HCT116 (cell line): ENCODE data around the gene PGAP3. TPM values are rescaled to one million over a fixed set of nuclear protein-coding genes. Genes with fewer than 3 reads are reported as not detected.

ENCODE experiments used
- ATAC-seq: fragments of 200-7000 bp; cut with Tn5 transposase; 2 replicates; pipeline ENCODE4 v1.9.1; 2020; ENCODE audit warnings: mild to moderate bottlenecking, moderate library complexity
- BruUV-seq: library from RNA; stranded (reverse); fragments of 400-500 nt; replicated peaks from 2 replicates; lab custom pipeline; 2021; lab: Mats Ljungman, UMichigan
- CTCF ChIA-PET: fragments of 300-600 bp; sonication (Branson Sonifier 250); formaldehyde crosslinking; loops from one replicate; lab custom pipeline; 2021; ENCODE audit warnings: antibody characterized with exemption; lab: Charles Lee
- POLR2A ChIA-PET: fragments of 300-600, 350-600 bp; sonication (Branson Sonifier 250); formaldehyde crosslinking; loops from one replicate; lab custom pipeline; 2021; ENCODE audit warnings: antibody characterized with exemption; lab: Charles Lee
- RAD21 ChIA-PET, 2 experiments: fragments of 300-600 bp; sonication (Branson Sonifier 250); formaldehyde crosslinking; loops; one replicate each; lab custom pipeline; 2023; ENCODE audit warnings: low total read pairs in 2 of 2; ENCODE audit not compliant: uncharacterized antibody in 2 of 2, unreplicated experiment in 2 of 2, low non-redundant PET in 1 of 2; lab: Charles Lee
- DNase-seq: peaks from one replicate; pipeline ENCODE4 v3.0.0-alpha.2; 2010; ENCODE audit warnings: low read depth, low spot score
- H2AFZ ChIP-seq: fragments of 200-600 bp; shearing (Covaris generic), sonication (generic); 2 replicates; pipeline ENCODE4 v1.6.1; 2017; ENCODE audit warnings: low read depth, mixed run types, mixed read lengths, antibody characterized with exemption, low read length; ENCODE audit not compliant: poor library complexity, severe bottlenecking
- H3K27ac ChIP-seq: 2 replicates; pipeline ENCODE4 v1.5.1; 2012; ENCODE audit warnings: low read depth, low read length
- H3K27me3 ChIP-seq: fragments of 200-600 bp; sonication (generic); 2 replicates; pipeline ENCODE4 v1.6.1; 2016; ENCODE audit warnings: mixed run types, low read length, mixed read lengths; ENCODE audit not compliant: insufficient read depth
- H3K36me3 ChIP-seq, 2 experiments: fragments of 200-500 bp in 1 of 2; fragments of 200-600 bp in 1 of 2; sonication (Bioruptor generic) in 1 of 2; sonication (generic) in 1 of 2; 2 replicates each; pipeline versions ENCODE4 v1.5.1 to v1.6.1; 2014 to 2016; ENCODE audit warnings: low read length in 2 of 2, inconsistent platforms in 1 of 2, mixed read lengths in 1 of 2, mixed run types in 1 of 2; ENCODE audit not compliant: insufficient read depth in 2 of 2, control insufficient read depth in 1 of 2
- H3K4me1 ChIP-seq, 2 experiments: fragments of 200-600 bp in 1 of 2; sonication (generic) in 1 of 2; 2 replicates each; pipeline versions ENCODE4 v1.5.1 to v1.6.1; 2012 to 2017; ENCODE audit warnings: low read length in 2 of 2, inconsistent platforms in 1 of 2, mild to moderate bottlenecking in 1 of 2, mixed read lengths in 1 of 2, mixed run types in 1 of 2, moderate library complexity in 1 of 2; ENCODE audit not compliant: insufficient read depth in 2 of 2, control insufficient read depth in 1 of 2
- H3K4me2 ChIP-seq: fragments of 200-600 bp; sonication (generic); 2 replicates; pipeline ENCODE4 v1.6.1; 2017; ENCODE audit warnings: mixed run types, low read length, mixed read lengths
- H3K4me3 ChIP-seq, 2 experiments: fragments of 200-600 bp in 1 of 2; sonication (generic) in 1 of 2; replicated peaks in 1 of 2; 2 replicates each; pipeline ENCODE4 v1.5.1; 2011 to 2016; ENCODE audit warnings: low read length in 2 of 2, control low read depth in 1 of 2, low read depth in 1 of 2, mild to moderate bottlenecking in 1 of 2, mixed read lengths in 1 of 2, mixed run types in 1 of 2
- H3K79me2 ChIP-seq: fragments of 200-600 bp; sonication (generic); 2 replicates; pipeline ENCODE4 v1.6.1; 2017; ENCODE audit warnings: mild to moderate bottlenecking, mixed run types, low read length, moderate library complexity, mixed read lengths; ENCODE audit not compliant: insufficient read depth
- H3K9ac ChIP-seq: fragments of 200-600 bp; sonication (generic); 2 replicates; pipeline ENCODE4 v1.6.1; 2016; ENCODE audit warnings: low read length, mixed read lengths
- H3K9me2 ChIP-seq: fragments of 200-600 bp; sonication (generic), shearing (Covaris generic); 2 replicates; pipeline ENCODE4 v1.6.1; 2017; ENCODE audit warnings: mixed run types, mild to moderate bottlenecking, moderate library complexity; ENCODE audit not compliant: insufficient read depth
- H3K9me3 ChIP-seq, 2 experiments: fragments of 200-500 bp in 1 of 2; fragments of 200-600 bp in 1 of 2; sonication (Bioruptor generic) in 1 of 2; sonication (generic) in 1 of 2; 2 replicates each; pipeline ENCODE4 v1.6.1; 2014 to 2017; ENCODE audit warnings: low read length in 2 of 2, mixed read lengths in 2 of 2, inconsistent platforms in 1 of 2, low read depth in 1 of 2, mild to moderate bottlenecking in 1 of 2, mixed run types in 1 of 2, moderate library complexity in 1 of 2; ENCODE audit not compliant: control insufficient read depth in 1 of 2, insufficient read depth in 1 of 2
- H4K20me1 ChIP-seq: fragments of 200-600 bp; sonication (generic), shearing (Covaris generic); 2 replicates; pipeline ENCODE4 v1.6.1; 2017; ENCODE audit warnings: mixed run types, mild to moderate bottlenecking, moderate library complexity; ENCODE audit not compliant: insufficient read depth
- CEBPB ChIP-seq: IDR thresholded peaks from 2 replicates; pipeline ENCODE4 v1.6.1; 2012; ENCODE audit warnings: low read depth
- CTCF ChIP-seq, 3 experiments: fragments of 200-600 bp in 1 of 3; sonication (generic) in 1 of 3; IDR thresholded peaks in 2 of 3; conservative IDR thresholded peaks in 1 of 3; 2 replicates each; pipeline ENCODE4 v1.5.1; 2012 to 2017; ENCODE audit warnings: low read depth in 2 of 3, low read length in 2 of 3, antibody characterized with exemption in 1 of 3, borderline replicate concordance in 1 of 3, control low read depth in 1 of 3, mild to moderate bottlenecking in 1 of 3, mixed read lengths in 1 of 3, mixed run types in 1 of 3, moderate library complexity in 1 of 3; ENCODE audit not compliant: insufficient read depth in 1 of 3
- EGR1 ChIP-seq: IDR thresholded peaks from 2 replicates; pipeline ENCODE4 v1.6.1; 2012; ENCODE audit warnings: low read depth
- ELF1 ChIP-seq: IDR thresholded peaks from 2 replicates; pipeline ENCODE4 v1.6.1; 2012; ENCODE audit warnings: low read depth, borderline replicate concordance
- EZH2 ChIP-seq: fragments of 200-600 bp; sonication (generic); IDR thresholded peaks from 2 replicates; pipeline ENCODE4 v1.6.1; 2017; ENCODE audit warnings: antibody characterized with exemption, mixed run types
- FOSL1 ChIP-seq: IDR thresholded peaks from 2 replicates; pipeline ENCODE4 v1.6.1; 2012; ENCODE audit warnings: low read depth
- JUND ChIP-seq: IDR thresholded peaks from 2 replicates; pipeline ENCODE4 v1.6.1; 2012
- POLR2A ChIP-seq: IDR thresholded peaks from 2 replicates; pipeline ENCODE4 v1.7.0; 2011; ENCODE audit warnings: borderline replicate concordance; ENCODE audit not compliant: insufficient read depth, insufficient read length; ENCODE audit errors: extremely low read depth
- POLR2AphosphoS5 ChIP-seq: IDR thresholded peaks from 2 replicates; pipeline ENCODE4 v1.6.1; 2011; ENCODE audit warnings: mild to moderate bottlenecking, low read depth, low read length, moderate library complexity
- RAD21 ChIP-seq: IDR thresholded peaks from 2 replicates; pipeline ENCODE4 v1.6.1; 2012; ENCODE audit warnings: low read depth, mild to moderate bottlenecking
- SIN3A ChIP-seq: IDR thresholded peaks from 2 replicates; pipeline ENCODE4 v1.6.1; 2012; ENCODE audit warnings: low read depth
- SP1 ChIP-seq: IDR thresholded peaks from 2 replicates; pipeline ENCODE4 v1.6.1; 2012; ENCODE audit warnings: low read depth
- YY1 ChIP-seq: IDR thresholded peaks from 2 replicates; pipeline ENCODE4 v1.6.1; 2011; ENCODE audit warnings: low read length, low read depth, moderate library complexity, mild to moderate bottlenecking; ENCODE audit not compliant: insufficient replicate concordance; ENCODE audit errors: extremely low read depth
- ZBTB33 ChIP-seq: IDR thresholded peaks from 2 replicates; pipeline ENCODE4 v1.6.1; 2011; ENCODE audit warnings: mild to moderate bottlenecking, low read length, moderate library complexity; ENCODE audit not compliant: insufficient replicate concordance; ENCODE audit errors: extremely low read depth
- ZFX ChIP-seq: fragments of 450-650 bp; IDR thresholded peaks from 2 replicates; pipeline ENCODE4 v1.6.1; 2017
- ZNF274 ChIP-seq: fragments of 200-500 bp; sonication (Bioruptor generic); IDR thresholded peaks from 2 replicates; pipeline ENCODE4 v1.6.1; 2014; ENCODE audit warnings: mild to moderate bottlenecking, low read depth, low read length, inconsistent platforms
- intact Hi-C: fragments of 100-400 bp; cut with micrococcal nuclease; formaldehyde crosslinking; loops from 2 replicates; pipeline ENCODE4 v1.10.0; 2022
- total RNA-seq: library from RNA; stranded (reverse); gene quantifications from one replicate; pipeline ENCODE4 v1.2.1, GENCODE V29; 2021; ENCODE audit not compliant: unreplicated experiment

The PGAP3 gene
- total RNA-seq, 1 experiment from 2014 or later: 15.2 TPM

GRCh38 chr17:39666231-39666600, 21.6 kb downstream of the PGAP3 start (continued):
- TF ChIP-seq ZNF274 (no peak), EGR1 (no peak), ELF1 (no peak), YY1 (no peak), POLR2A (no peak), POLR2AphosphoS5 (no peak)

- POLR2A ChIA-PET: no interaction called here
- Histone ChIP-seq H3K9me2 (no peaks in the 10 kb centered on the region), H3K27me3 (no peaks in the 10 kb centered on the region), H3K4me3 (no peak overlapping the region), H3K4me2 (no peak overlapping the region), H2AFZ (no peak overlapping the region), H3K9ac (no peak overlapping the region), H3K9me3 (no peaks in the 10 kb centered on the region), H3K27ac (no peak overlapping the region), H4K20me1 (no peaks in the 10 kb centered on the region), H3K36me3 (peaks cover 0 to 5% of the 10 kb centered on the region in 2 experiments; a peak in 1 of 4 replicates), H3K4me1 (peaks cover 26 to 37% of the 10 kb centered on the region in 2 experiments), H3K79me2 (no peaks in the 10 kb centered on the region)
- intact Hi-C loops: no loop called here
- BruUV-seq: no TSS peak
- ATAC-seq (no peak), DNase-seq (no peak)
- CTCF ChIA-PET: interaction anchor here (1.2 to 1.4 kb wide), 4 partner anchors 10 to 44 kb away, joined by 4 to 7 read pairs (median 5); no protein-coding TSS in a partner anchor
- no peak for TF ChIP-seq JUND
- no peak; a peak in 1 of 6 replicates for TF ChIP-seq CTCF (IDR thresholded peaks at IDR 0.05 in 2 of 3, conservative IDR thresholded peaks at IDR 0.05 in 1 of 3; ENCODE audit: borderline replicate concordance in 1 of 3, insufficient read depth in 1 of 3, low read depth in 2 of 3, low read length in 2 of 3)
- TF ChIP-seq CEBPB: no peak
- TF ChIP-seq SIN3A: no peak
- TF ChIP-seq ZBTB33: no peak
- no peak for TF ChIP-seq RAD21
- no peak for TF ChIP-seq ZFX
- TF ChIP-seq SP1: no peak
- no peak for TF ChIP-seq EZH2
- TF ChIP-seq POLR2A: no peak
- TF ChIP-seq FOSL1: no peak
- no peak for TF ChIP-seq POLR2AphosphoS5
- RAD21 ChIA-PET: interaction anchor here (0.6 to 1.5 kb wide), 2 partner anchors 20 to 33 kb away, joined by 3 read pairs; no protein-coding TSS in a partner anchor
Measured at GRCh38 chr17:39665642-39666224, 22.1 kb downstream of the PGAP3 start.
